HG02588 (cell line): ENCODE data around the gene LGR6.
"Not testable (repeated sequence)": the region's sequence is repeated elsewhere in the genome, so short reads cannot be mapped to it uniquely, and the experiment has no call there.

ENCODE experiments used
- ATAC-seq: cut with Tn5 transposase; IDR thresholded peaks from one replicate; pipeline ENCODE4 v1.9.1; 2021; ENCODE audit warnings: mild to moderate bottlenecking, moderate library complexity; ENCODE audit not compliant: unreplicated experiment

LGR6 gene

DNA sequence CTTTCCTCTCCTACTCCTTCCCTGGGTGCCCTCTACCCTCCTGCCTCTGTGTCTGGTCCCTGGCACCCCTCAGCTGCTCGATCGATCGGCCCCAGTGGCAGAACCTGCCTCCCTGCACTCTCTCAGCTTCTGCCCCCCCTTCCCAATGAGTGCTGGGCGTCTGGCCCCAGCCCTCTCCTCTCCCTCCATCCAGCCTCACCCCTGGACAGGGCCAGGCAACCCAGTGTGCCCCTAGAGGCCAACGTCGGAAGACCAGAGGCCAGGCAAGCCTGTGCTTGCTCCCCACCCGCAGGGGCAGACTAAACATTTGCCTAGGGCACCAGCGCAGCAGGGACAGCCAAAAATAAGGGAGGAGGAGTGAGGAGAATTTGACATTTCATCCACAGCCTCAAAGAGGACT lies 43.5 kb downstream of the LGR6 start:
- ATAC-seq: no peak

DNA sequence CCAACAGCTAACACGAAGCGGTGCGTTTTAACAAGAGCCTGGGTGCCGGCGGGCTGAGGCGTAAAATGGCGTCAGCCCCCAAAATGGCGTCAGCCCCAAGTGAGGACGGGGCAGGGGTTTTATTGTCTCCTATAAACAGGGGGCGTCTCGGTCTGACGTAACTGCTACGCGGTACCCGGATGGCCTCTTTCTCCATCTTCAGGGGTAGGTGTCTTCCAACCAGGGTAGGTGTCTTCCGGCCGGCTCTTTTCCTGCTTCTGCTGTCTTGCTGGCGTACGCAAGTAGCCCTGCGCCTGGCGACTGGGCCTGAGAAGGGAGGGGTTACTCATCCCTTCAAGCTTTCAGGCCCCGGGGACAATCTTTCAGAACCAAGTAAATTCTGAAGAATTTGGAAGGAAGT lies 45.3 kb downstream of the LGR6 start:
- no peak for ATAC-seq

DNA sequence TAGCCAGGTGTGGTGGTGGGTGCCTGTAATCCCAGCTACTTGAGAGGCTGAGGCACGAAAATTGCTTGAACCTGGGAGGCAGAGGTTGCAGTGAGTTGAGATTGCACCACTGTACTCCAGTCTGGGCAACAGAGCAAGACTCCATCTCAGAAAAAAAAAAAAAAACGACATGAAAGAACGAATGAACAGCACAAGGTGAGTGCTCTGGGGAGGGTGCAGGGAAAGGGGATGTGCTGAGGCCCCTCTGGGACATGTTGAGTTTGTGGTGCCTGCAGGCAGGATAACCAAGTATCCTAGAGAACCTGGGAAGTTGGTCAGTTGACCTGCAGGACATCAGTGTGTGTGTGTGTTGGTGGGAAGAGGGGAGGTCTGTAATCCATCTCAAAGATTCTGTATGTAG lies 46.6 kb downstream of the LGR6 start:
- not testable (repeated sequence) for ATAC-seq

DNA sequence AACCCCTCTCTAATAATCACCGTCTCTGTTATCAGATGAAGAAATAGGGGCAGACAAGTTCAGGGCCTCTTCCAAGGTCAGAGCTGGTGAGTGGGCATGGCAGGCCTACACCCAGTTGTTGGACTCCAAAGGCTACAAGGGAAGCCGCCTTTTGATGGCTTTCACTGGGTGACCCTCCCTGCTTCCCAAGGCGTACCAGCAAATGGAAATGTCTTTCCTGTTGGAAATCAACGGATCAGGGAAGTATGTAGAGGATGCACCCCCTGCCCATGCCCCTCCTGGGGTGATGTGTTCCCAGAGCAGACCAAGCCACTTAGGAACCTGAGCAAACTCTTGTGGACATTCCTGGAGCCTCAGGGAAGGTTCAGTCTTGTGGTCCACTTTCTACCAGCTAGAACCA lies 47.4 kb downstream of the LGR6 start:
- ATAC-seq: no peak

DNA sequence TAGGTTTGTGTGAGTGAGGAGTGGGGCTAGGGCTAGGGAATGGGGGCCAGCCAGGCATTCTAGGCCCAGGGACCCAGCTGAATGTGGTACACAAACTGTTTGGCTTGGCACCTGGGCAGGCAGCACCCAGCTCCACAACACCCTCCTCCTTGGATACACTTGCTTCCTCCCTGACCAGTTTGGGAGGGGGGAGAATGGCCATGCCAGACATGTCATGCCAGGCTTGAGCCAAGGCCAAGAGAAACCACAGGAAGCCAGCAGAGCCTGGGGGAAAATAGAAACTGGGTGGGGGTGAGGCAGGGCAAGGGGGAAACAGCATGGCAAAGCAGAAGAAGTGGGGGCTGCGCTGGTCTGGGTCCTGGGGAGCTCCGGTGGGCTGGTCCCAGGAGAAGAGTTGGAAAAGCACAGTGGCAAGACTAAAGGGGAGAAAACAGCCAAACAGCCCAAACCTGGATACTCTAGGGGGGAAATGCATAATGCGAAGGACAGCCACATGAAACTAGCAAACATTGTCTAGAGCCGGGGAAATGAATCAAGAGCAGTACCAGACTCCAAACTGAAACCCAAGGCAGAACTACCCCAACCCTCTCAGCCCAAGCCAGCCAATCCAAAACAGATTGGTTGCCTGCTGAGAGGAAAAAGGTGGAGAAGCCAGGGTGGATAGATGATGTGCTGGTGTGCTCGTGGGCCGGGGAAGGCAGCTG lies 47.9 kb downstream of the LGR6 start:
- no peak for ATAC-seq

DNA sequence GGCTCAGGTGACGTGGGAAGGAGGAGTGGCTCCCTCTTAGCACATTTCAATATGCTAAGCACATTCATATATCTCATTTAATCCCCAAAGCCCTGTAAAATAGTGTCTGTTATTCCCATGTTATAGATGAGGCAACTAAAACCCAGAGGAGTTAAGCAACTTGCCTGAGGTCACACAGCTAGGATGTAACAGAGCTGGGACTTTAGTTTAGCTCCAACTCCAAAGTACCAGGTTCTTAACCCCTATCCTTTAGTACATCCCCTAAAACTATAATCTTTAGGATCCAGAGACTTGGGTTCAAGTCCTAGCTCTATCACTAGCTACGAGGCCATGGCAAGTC lies 48.5 kb downstream of the LGR6 start:
- no peak for ATAC-seq

DNA sequence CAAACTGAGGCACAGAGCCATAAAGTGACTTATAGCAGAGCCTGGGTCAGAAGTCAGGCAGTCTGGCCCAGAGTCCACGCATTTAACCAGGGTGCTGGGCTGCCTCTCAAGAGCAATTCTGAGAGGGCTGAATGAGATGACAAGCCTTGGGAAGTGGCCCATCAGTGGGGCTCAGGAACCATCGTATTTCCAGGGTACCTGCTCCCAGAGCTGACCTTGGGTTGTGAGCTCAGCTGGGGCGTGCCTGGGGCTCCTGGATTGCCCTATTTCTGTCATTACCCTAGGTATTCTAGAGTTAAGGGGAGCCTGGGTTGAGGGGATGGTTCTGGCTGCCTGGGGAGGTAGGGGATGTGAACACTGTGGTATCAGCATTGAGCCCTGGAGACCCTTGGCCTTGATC lies 49.4 kb downstream of the LGR6 start:
- no peak for ATAC-seq

DNA sequence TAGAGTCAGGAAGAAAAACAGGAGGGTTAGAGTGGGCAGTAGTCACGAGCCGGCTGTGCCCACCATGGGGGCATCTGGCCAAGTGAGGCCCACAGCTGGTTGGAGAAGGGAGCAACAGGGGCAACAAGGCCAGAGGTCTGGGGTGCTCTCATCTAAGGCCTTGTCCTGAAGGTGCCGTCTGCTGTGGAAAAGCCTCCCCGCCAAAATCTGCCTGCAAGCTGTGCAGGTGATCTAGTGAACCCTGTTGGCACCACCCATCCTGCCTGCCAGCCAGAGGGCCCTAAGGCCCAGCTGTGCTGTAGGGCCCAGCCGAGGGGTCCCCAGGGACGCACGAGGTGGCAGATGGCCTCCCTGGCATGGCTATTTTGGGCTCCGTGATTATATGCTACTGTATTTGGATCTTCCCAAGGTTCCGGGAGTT lies 51.3 kb downstream of the LGR6 start:
- ATAC-seq: no peak

DNA sequence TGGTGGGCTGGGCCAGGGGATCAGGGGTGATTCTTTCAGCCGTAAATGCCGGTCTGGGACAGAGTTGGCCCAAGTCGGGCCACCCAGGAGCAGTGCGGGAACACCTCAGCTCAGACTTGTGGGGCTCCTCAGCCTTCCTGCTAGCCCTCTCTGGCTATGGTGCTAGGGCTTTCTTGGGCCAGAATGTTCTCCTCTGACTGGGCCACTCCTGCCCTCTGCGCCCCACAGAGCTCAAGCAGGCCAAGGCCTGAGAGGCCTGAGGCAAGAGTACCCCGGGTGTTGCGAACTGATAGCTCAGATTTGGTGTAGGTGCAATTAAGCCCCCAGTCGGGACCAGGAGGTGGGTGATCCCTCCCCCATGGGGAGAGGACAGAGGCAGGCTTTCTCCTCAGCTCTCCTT lies 51.8 kb downstream of the LGR6 start:
- no peak for ATAC-seq

DNA sequence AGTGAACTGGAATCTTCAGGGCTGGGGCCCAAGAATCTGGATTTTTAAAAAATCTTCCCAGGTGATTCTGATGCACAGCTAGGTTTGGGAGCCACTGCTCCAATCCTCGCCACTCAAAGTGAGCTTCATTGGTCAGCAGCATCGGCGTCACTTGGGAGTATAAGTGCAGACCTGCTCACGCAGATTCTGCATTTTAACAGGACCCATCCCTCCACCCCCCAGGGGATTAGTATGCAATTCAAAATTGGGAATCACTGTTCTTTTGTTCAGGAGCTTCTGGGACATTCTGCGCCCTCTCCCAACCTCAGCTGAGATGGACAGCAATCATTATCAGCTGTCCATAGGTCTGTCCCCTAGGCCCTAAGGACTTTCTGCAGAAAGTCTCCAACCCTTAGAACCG lies 53.5 kb downstream of the LGR6 start:
- no peak for ATAC-seq

DNA sequence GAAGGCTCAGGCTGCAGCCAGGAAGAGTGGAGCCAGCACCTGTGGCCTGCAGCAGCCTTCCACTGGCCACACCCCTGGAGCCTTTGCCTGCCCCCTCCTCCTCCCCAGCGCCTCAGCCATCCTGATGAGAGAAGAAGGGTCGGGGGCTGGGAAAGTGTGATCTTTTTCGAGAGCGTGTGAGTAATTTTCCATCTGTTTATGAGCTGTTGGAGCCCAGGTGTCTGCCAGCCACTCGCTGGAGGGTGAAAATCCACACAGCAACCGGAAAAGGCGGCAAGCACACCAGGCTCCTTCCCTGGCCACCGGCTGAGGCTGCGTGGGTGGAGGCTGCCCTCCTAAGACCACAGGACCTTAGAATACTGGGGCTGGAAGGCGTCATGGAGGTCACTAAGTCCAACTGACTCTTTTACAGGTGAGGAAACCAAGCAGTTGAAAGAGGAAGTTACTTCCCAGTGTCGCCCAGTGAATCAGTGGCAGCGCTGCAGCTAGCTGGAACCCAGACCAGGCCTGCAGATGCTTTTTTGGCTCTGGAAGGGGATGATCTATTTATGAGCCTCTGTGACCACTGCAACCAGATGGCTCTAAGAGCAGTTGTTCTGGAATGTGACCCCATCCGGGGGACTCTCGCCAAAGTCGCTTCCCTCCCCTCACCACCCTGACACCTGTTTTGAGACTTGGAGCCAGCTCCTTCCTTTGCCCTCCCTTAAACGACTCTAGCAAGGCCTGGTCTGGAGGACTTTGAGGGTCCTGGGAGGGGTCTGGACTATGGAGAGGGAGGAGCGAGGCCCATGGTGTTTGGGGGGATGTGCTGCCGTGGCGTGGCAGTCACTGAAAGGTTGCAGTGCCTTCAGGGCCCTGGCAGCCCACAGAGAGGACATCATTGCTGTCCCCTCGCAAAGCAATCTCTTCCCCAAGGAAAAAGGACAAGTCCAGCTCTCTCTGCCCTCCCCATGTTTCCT lies 54.5 kb downstream of the LGR6 start:
- ATAC-seq: no peak

DNA sequence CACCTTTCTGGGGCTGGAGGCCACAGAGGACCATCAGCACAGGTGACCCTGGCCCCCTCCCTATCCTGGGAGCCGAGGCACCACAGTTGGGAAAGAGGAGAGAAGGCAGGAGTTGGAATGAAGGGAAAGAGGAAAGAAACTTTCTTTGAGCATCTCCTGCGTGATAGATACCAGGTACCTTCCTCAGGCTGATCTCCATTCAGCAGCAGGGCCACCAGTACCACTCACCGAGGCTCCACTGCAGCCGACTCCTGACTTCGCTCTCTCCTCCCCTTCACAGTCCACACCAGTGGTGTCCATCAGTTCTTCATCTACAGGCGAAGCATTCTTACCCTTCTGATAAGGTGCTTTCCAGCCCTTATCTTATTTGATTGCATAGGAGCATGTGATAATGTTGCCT lies 55.3 kb downstream of the LGR6 start:
- no peak for ATAC-seq

DNA sequence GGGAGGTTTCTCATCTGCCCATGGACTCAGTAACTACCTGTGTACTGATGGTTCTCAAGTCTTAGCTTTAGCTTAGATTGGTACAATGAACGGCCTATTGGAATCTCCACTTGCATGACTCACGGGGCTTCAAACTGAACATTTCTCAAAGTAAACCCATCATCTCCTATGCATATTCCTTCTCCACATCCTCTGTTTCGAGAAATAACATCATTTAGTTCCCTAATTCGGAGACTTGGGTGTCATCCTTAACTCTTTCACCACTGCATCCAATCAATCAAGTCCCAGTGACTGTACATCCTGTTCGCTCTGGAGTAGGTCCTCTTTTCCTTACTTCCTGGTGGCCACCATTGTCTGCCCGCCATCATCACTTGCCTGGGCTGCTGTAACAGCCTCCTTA lies 55.8 kb downstream of the LGR6 start:
- no peak for ATAC-seq

DNA sequence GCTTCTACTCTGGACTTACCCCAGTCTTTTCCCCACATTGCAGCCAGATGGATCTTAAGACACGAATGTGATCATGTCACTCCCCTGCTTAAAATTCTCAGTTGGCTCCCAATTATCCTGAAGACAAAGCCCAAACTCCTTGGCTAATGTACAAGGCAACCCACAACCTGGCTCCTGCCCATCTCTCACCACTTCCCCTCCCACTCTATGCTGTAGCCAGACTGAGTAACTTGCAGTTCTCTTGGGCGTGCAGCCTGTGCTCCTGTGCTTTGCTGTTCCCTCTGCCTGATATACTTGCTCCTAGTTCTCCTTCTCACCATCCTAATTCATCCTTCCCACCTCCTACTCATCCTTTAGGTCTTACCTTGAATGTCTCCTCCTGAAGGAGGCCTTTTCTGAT lies 56.2 kb downstream of the LGR6 start:
- ATAC-seq: no peak

DNA sequence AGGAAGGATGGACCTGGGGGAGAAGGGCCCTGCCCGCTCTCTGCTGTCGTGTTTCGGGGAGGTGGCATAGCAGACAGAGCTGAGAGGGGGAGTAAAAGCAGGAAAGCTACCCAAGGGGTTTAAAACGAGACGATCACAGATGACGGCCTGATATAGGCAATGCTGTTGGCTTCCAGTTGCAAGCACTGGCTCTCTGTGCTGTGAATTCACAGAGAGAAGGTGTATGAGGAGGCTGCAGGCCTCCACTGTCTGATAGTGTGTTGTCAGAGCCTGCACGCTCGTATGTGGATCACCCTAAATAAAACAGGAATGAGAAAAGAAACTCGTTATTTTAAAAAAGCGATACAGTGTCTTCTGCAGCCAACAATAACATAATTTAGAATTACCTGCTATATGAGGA lies 57.4 kb downstream of the LGR6 start:
- no peak for ATAC-seq

DNA sequence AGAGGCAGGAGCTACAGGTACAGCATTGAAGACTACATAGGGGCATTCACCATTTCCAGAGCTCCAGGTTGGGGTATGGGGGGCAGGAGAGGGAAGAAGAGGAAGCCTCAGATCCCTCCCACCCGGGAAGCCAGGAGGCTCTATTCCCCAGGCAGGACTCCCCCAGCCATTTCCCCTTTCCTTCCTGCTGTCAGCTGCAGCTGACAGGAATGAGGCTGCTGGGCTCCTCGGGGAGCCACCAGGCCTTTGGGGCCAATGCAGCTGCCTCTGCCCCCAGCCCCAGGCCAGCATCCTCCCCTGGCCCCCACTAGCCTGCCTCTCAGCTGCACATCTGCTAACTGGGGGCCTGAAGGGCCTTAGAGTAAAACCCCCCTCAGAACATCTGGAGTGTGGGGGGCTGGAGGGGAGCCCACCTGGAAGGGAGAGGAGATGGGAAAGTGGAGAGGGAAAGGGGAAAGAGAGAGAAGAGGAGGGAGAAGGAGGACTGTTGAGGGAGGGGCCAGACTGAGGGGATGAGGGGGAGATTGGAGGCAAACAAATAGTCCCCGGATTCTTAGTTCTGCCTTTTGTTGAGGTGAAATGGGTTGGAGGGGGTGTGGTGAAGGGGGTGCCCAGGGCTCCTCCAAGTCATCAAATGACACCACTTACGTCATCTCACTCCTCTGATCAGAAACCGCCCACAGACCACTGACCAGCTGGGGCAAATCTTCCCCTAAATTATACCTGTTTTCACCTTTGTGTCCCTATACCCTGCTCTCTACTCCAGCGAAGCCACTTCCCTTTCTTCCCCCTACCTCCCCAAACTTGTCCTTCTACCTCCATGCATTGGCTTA lies 58.0 kb downstream of the LGR6 start:
- no peak for ATAC-seq

DNA sequence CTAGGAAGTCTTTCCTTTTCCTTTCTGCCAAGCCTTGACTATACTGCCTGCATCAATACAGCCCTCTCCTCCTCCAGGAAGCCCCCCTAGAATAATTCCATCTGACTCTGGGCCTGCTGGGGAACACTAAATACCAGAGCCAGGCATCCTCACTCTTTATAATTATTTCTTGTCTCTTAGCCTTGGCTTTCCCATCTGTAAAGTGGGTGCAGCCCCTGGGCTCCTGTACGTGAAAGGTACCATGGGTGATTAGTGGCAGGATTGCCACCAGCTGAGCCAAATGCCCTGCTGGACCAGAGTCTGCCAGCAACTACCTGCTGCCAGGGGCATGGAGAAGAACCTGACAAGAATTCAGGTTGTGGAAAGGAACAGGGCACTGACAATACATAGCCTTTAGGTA lies 58.7 kb downstream of the LGR6 start:
- no peak for ATAC-seq

DNA sequence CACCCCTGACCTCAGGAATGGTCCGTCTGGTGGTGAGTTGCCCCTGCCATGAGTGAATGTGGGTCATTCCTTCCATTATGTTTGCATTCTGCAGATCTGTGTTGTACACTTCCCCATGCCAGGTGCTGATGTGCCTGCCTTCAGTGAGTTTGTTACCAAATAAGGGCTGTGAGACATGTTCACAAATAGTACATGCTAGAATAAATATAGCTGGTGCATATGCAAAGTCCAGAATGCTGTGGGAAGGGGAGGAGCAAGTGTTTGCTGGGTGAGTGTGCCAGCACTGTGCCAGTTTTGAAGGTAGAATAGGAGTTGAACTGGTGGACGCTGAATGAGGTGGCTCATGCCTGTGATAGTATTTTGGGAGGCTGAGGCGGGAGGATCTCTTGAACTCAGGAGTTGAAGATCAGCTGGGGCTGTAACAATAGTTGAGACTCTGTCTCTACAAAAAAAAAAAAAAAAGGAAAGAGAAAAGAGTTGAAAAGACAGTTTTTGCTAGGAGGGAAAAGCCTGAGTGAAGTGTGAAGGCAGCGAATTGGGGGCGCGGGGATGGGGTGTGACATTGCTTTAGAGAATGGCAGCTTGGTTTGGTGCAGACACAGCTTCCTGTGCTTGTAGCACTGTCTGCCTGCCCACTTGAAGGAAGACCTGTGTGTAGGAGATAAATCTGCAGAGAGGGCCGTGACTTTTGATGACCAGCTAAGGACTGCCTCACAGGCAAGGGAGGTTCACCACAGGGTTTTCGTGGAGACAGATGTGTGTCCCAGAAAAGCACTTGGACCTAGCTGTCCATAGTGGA lies 61.1 kb downstream of the LGR6 start:
- no peak for ATAC-seq

DNA sequence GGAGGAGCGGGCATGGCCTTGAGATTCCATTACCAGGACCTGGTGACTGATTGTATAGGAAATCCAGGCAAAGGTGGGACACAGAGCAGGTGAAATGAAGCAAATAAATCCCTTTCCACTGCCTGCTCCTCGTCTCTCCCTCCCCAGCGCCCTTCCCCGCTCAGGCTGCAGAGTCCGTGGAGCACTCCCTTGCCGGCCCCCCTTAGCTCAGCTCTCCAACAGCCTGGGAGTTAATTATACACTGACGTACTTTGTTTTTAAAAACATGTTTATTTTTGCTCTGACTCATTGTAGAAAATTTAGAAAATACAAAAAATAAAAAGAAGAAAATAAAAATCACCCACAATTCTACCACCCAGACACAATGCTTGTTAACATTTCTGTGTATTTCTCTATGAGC lies 61.7 kb downstream of the LGR6 start:
- no peak for ATAC-seq

DNA sequence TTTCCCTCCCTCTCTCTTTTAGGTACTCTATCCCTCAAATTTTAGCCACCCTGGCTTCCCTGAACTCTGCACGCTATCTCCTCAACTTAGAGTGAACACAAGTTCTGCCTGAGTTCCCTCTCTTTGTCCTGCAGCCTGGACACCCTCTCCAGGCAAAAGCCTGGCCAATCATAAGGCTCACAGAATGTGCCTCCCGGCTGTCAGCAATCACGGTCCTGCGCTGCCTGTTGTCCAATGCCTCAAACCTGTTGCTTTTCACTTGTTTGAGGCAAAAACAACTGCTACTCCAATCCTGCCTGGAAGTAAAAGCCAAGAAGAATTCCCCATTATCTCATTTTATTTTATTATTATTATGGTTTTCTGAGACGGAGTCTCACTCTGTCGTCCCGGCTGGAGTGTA lies 66.1 kb downstream of the LGR6 start:
- no peak for ATAC-seq
